NCI-H1417 treated with DMSO at 0.1 percent for 48 hours (cell line): Measurements from ENCODE around the gene UXT.

Experiments used
- DNase-seq: peaks from one replicate; lab custom pipeline; 2025; lab: John Stamatoyannopoulos, UW

UXT gene

DNA sequence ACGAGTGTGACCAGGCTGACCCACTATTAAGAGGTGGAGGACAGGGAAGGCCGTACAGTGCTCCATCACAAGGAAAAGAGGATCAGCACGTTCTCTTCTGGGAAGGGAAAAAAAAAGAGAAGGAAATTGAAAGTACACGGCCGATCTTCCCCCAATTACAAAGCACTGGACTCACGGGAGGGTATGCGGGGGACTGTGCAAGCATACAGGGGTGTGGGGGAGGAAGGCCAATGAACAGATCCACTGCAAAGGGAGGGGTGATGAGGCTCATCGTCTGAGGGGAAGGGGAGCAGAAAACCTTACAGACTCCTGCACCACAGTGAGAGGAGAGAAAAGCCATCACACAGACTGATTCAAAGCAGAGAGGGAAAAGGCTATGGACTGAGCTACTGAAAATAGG lies 9.7 kb downstream of the UXT start:
- no peak for DNase-seq

DNA sequence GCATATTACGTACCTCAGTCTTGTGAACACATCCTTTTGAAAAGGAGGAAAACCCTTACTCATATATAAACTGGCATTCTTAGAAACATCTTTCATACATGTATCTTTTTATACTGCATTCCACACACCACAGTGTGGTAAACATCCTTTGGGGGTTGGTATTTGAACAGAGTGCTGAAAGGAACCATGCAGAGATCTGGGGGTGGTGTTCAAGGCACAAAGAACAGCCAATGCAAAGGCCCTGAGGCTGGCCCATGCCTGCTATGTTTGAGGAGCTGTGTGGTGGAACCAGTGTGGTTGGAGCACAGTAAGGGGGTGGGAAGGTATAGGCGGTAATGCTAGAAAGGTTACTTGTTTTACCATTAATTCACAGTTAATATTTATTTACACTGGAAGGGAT lies 10.6 kb downstream of the UXT start:
- DNase-seq, result no peak

DNA sequence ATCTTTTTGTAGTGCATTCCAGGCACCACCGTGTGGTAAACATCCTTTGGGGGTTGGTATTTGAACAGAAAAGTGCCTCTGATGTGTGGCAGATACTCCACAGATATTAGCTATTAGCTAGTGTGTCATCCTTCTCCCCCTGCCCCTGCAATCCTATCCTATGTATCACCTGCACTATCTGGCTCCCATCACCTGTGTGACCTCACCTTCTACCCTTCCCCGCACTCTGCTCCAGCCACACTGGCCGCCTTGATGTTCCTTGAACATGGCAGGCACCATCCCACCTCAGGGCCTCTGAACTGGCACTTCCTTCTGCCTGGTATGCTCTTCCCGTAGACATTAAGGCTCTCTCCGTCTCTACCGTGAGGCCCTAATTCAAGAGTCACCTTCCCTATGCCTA lies 12.3 kb downstream of the UXT start:
- no peak for DNase-seq

DNA sequence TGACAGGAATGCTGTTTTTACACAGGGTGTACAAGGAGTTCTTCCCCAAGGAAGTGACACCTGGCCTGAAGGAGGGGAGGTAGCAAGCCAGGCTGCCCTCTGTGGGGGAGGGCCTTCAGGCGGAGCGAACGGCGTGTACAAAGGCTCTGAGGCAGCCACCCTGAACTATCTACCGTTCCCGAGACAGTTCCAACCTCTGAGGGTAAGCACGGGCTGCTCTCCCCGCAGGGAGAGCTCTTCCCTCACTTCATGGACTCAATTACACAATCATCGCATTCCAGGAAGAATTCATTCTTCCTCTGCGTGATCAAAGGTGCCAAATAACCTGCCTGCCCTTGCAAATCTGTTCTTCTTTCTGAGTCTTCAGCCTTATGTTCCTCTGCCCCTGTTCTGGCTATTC lies 13.4 kb downstream of the UXT start:
- no peak for DNase-seq

DNA sequence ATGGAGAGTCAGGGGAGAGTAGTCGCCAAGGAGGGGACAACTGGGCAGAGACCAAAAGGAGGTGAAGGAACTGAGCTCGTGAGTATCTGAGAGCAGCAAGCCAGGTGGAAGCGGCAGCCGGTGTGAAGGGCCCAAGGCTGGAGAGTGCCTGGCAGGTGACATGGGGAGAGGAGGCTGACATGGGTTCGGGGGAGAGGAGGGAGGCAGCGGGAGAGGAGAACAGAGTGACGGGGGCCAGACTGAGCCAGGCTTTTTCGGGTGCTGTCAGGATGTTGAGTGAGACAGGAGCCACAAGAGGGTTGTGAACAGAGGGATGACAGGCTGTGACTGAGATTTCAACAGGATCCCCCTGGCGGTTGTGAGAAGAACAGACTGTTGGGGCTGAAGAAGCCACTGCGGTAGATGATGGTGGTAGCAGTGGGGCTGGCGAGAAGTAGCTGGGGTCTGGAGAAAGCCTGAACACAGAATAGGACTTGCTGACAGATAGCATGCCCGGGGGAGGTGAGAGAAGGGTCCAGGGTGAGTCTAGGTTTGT lies 14.4 kb downstream of the UXT start:
- no peak for DNase-seq

DNA sequence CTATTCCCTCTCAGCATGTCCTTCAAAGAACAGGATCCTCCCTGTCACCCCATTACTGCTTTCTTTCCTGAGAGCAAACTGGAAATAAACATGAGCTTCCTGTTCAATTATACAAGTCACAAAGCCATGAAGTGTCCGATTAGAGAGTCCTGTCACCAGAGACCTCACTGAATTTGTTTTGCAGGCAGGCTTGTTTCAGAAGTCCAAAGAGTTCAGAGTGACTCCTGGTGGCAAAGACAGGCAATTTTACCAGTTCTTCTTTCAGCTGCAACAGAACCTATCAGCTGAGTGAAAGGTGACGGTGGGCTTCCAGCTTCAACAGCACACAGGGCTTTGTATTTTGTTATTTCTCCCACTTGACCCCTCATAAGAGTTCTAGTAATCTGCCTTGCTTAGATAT lies 15.1 kb downstream of the UXT start:
- DNase-seq, result no peak

DNA sequence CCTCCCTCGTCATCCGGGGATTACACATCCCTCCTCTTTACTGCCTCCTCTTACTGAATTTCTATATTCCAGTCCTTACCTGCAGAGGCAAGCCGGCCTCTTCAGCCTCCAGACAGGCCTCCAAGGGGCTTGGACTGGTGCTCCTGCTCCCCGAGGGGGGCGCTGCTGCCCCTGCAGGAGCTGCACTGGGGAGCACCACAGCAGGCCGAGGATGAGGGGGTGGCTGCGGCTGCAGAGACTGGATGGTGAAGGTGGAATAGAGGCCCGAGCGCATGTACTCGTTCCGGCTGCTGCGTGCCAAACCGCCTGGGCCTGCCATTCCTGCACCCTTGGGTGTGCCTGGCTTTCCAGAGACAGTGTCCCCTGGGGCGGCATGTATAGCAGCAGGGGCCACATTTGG lies 20.2 kb downstream of the UXT start:
- no peak for DNase-seq

DNA sequence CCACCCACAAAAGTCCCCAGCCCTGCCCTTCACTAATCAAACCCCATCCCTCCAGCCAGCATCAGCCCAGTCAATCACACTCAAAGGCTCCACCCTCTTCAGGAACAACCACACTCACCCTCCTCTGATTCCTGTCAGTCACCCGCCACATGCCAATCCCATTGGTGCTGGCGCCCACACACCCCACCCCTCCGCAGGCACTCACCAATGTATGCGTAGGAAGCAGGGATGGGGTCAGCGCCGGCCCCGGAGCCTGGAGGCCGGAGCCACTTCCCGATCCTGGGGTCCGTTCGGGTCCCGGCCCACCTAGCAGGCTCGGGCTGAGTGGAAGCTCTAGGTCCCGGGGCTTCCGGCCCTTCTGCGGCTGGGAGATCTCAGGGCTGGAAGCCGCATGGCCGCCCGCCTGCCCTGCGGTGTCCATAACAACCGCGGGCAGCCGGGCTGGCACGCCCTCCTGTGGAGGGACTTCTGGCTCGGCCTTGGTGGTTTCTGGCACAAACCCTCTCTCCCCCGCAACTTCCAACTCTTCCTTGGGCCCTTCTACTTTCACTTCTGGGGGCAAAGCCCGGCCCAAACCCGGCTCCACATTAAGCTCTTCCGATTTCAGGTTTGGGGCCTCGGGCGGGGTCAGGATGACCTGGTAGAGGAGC lies 21.3 kb downstream of the UXT start:
- no peak for DNase-seq

DNA sequence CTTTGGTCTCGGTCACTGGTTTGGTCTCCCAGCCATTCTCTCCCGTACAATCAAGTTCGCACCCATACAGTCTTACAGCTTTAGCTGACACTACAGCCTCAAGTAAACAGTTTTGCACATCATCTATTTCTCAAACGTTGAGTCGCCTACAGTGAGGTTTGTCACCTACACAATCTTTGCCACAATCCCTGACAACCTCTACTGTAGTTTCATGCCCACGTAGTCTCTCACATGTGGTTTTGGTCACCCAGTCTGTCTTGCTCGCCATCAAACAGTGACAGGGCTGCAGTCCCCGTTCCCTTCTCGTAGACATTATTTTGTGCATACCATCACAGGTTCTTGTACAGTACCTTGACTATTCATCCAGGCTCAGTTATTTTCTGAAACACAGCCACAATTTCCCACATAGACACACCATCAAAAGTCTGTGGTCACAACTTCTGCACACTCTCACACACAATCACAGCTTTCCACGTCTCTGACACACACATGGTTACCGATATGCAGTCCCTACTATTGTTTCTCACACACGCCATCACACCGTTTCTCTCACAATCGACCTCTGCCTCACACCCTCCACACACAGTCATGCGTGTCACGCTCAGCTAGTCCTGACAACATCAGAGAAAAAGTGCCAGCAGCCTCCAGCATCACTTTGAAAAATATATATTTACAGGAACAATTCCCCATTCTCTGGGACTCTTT lies 24.0 kb downstream of the UXT start:
- DNase-seq, result no peak

DNA sequence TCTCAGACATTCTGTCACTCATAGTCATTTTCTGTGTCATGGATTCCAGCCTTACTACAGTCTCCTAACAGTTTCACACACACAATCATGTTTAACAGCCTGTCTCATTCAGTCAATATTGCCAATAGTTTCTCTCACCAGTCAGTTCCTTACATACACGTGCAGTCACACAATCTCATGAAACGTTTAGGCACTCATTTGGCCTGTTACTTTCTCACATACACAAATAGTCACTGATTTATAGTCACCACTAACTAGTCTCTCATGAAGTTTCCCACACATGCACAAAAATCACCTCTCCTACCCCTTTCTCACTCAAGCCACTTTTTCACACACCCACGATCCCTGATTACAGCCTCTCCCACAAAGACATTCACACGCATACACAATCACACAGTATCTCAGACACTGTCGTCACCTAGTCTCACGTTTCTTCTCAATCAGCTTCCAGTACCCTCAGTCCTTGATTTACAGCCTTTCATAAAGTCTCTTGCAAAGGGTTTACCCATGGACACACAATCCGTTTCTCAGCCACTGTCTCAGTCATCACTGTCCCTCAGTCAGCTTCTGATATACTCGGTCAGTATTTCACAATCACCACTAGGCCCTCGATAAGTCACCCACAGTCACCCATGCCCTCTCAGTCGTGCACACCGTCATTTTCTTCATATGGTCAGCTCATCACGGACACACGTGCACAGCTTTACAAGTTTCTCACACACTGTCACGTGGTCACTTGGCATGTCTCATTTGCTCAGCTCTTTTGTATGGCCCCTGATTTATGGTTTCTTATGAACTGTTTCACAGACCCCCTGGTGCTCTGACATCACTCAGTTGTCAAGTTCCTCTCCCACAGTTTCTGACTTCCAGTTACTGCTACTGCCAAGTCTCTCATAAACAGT lies 25.0 kb downstream of the UXT start:
- DNase-seq, result no peak

DNA sequence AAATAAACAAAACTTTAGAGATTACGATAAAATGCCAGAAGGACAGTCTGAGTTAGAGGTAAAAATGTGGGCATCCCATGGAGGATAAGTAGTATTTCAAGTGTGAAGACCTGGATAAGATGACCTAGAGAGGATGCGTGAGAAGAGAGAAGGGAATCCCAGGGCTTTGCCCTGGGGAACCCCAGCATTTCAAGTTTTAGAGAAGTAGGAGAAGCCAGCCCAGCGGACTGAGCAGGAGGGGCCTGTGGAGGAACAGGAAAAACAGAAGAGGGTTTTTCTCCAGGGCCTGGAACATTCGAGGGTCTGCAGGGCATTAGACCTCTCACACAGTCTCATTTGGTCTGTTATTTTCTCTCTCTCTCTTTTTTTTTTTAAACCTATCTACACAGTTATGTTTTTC lies 26.3 kb downstream of the UXT start:
- no peak for DNase-seq

DNA sequence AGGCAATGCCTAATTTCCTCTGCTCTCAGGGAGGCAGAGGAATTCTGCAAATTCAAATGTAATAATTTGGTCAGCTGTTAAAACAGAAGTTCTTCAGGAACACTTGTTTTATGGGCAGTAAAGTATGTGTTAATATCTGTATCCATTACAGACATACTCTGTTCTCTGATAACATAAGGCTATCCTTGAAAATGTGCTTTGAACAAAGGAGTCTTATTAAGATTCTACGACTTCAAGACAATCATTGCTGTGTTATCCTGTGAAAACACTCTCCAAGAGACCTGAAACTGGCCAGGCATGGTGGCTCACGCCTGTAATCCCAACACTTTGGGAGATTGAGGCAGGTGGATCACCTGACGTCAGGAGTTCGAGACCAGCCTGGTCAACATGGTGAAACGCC lies 27.3 kb downstream of the UXT start:
- DNase-seq, result no peak

DNA sequence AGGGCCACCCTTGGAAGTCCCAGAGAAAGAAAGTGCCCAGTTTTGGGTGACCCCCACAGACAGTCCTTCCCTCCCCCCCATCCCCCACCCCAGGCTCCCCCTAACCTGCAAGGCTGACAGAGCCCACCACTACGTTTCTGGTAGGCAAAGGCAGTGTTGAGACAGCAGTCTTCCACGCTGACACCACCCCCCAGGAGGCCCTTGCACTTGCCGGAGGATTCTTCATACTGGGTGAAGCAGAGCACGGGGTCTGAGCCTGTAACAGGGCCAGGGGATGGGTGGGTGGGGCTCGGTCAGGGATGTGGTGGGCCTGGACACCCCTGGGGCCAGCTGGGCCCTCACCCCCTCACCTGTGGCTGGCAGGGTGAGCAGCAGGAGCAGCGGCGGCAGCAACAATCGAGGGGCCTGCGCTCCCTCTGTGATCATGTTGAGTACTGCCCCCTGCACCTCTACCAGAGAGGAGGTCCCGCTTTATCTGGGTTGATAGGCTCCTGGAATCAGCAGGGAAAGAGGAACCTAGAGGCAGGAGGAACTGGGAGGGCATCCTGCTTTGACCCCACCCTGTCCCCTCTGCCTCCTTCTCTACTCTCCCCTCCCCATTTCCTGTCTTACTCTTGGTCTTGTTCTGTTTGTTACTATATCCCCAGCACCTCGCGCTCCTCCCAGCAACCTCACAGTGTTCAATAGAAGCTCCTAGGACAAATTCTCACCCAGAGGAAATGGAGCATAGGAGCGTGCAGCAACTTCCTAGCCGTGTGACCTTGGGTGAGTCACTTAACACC lies 29.4 kb downstream of the UXT start, which contains the start of gene CFP:
Gene CFP, minus strand, starts transcription at position 512 of the 782 bp plus-strand sequence. Its CDS starts 86 bp downstream, at position 426.
- DNase-seq, result no peak

DNA sequence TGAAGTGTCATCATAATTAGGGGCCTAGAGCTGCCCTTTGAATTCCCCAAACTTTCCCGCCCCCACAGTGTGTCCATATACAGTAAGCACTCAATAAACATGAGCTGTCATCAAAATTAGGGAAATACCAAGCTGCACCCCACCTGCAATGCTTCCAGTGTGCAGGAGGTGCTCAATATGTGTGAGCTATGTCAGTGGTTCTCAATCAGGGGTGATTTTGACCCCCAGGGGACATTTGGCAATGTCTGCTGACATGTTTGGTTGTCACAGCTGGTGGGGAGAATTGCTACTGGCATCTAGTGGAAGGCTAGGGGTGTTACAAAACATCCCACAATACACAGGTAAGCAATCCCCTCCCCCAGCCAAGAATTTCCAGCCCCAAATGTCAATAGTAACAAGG lies 30.0 kb downstream of the UXT start:
- DNase-seq, result no peak

DNA sequence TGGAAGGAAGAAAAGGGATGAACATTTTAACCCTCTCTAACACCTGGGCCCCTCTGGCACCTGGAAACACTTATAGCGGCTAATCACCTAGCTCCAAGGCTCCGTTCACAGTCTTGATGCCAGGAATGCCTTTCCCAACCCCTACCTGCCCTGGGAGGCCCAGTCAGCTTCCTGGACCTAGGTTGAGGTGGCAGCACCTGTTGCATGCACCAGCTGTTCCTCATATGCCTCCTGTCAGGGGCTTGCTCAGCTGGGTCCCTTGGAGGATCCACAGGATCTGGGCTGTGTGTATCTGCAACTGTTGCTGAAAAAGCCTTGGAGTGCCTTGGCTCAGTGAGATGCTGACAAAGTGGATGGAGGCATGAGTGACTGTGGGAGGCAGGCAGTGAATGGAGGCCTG lies 33.6 kb downstream of the UXT start:
- no peak for DNase-seq

DNA sequence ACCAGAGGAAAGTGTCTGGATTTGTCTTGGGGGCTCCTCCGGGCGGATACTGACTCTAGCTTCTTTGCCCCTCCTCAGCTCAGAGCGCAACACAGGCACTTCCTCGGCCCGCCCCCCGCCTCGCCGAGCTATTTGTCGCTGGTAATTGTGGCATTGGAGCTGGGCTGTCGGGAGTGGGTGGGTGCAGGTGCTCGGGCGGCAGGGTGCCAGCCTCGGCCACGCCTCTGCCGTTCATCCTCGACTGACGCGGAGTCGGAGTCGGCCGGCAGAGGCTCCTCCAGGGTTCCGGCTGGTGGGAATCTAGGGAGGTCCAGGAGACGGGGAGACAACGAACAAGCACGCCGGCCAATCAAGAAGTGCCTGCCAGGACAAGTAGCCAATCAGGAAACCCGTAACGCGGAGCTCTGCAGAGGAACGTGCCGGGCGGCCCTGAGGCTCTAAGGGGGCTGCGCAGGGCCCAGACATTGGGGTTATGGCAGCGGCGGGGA lies 35.4 kb downstream of the UXT start:
- DNase-seq, result peak; percentile 13

DNA sequence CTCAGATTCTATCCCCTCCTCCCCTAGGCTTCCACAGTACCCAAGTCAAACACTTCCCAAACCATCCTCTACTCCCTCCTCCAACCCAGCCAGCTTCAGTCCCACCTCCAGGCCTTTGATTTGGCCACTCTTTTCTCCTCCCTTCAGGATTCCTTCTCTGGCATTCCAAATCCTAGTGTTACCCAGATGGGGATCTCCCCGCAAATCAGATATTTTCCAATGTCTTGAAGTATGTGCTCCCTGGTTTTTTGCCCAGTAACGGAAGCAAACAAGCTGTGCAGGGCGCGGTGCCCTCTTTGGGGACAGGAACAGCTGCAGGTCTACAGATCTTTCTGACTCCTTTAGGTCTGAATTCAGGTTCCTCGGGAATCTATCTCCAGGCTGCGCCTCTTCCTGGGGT lies 37.1 kb downstream of the UXT start:
- DNase-seq, result no peak

DNA sequence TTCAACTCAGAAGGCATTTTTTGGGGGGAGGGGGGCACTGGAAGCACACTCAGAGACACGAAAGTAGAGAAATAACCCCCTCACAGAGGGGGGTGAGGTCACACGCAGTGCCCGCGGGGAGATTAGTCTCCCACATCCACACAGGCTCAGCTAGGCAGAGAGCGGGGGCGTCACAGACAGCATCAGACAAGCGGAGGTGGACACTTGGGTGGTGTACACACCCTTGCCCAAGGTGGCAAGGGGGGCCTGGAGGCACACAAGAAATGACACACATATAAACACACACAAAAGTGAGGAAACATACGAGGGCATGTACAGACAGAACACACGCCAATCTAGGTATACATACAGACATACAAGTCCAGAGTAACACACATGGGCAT lies 38.7 kb downstream of the UXT start:
- no peak for DNase-seq

DNA sequence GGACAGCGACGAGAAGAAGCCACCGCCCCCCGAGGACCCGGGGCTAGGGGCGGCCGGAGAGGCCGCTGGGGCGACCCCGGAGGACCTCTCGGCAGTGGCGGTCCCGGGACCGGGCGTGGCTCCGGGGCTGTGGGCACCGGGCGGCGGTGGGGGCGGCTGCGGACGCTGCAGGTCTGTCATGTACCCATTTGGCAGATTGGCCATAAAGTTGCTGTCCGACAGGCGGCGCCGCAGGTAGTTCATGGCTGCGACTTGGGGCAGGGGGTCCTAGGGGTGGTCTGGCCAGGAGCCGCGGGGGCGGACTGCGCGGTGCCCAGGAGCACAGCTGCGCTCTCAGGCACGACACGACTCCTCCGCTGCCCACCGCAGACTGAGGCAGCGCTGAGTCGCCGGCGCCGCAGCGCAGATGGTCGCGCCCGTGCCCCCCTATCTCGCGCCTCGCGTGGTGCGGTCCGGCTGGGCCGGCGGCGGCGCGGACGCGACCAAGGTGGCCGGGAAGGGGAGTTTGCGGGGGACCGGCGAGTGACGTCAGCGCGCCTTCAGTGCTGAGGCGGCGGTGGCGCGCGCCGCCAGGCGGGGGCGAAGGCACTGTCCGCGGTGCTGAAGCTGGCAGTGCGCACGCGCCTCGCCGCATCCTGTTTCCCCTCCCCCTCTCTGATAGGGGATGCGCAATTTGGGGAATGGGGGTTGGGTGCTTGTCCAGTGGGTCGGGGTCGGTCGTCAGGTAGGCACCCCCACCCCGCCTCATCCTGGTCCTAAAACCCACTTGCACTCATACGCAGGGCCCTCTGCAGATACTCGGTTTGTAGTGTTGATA lies 39.3 kb downstream of the UXT start, which contains the start of gene SYN1:
Gene SYN1, minus strand, starts transcription at position 372 of the 817 bp plus-strand sequence. Its CDS starts 129 bp downstream, at position 243.
- peak; percentile 10 for DNase-seq

DNA sequence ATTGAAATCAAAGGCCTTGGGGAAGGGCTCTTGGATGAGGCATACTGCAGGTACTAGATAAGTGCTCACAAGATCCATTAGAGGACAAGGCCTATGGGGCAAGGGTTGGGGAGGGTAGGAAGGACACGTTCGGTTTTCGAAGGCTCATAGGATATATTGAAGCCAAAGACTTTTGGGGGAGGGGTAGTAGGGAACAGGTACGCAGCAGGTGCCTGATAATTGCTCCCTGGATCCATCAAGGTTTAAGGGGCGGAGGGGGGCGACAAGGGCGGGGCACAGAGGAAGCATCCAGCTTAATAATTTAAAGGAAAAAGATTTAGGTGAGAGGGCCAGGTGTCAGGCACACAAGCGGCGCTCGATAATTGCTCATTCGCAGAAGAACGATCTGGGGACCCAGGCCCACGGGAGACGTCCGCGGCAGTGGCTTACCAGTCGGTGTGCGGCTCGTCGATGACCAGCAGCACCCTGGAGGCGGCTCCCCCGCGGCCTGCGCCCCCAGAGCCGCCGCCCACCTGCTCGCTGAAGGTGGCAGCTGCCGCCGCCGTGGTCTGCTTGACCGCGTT lies 40.0 kb downstream of the UXT start:
- no peak for DNase-seq
